H9 (cell line): ENCODE data around the gene MAPK13. TPM values are rescaled to one million over a fixed set of nuclear protein-coding genes. Genes with fewer than 3 reads are reported as not detected.

Experiments used
- DNase-seq: peaks from one replicate; pipeline ENCODE4 v3.0.0-alpha.2; 2017
- H2AFZ ChIP-seq: one replicate; pipeline ENCODE4 v1.6.1; 2013; ENCODE audit warnings: mild to moderate bottlenecking, low read length, control low read depth, moderate library complexity
- H2AK5ac ChIP-seq: 2 replicates; pipeline ENCODE4 v1.6.1; 2013; ENCODE audit warnings: low read length, control low read depth, mixed read lengths; ENCODE audit not compliant: insufficient read length
- H2BK120ac ChIP-seq: one replicate; pipeline ENCODE4 v1.6.1; 2013; ENCODE audit warnings: low read depth, mild to moderate bottlenecking, low read length, control low read depth, inconsistent platforms; ENCODE audit not compliant: poor library complexity, severe bottlenecking
- H2BK12ac ChIP-seq: 2 replicates; pipeline ENCODE4 v1.6.1; 2013; ENCODE audit warnings: low read length, control low read depth, mixed read lengths, low read depth; ENCODE audit not compliant: insufficient read length
- H2BK15ac ChIP-seq: 2 replicates; pipeline ENCODE4 v1.6.1; 2013; ENCODE audit warnings: low read depth, low read length, control low read depth
- H2BK20ac ChIP-seq: one replicate; pipeline ENCODE4 v1.6.1; 2013; ENCODE audit warnings: low read depth, mild to moderate bottlenecking, low read length, control low read depth, inconsistent platforms; ENCODE audit not compliant: poor library complexity, severe bottlenecking
- H2BK5ac ChIP-seq: 2 replicates; pipeline ENCODE4 v1.6.1; 2013; ENCODE audit warnings: low read length, control low read depth, mixed read lengths; ENCODE audit not compliant: insufficient read length
- H3K14ac ChIP-seq: 2 replicates; pipeline ENCODE4 v1.6.1; 2013; ENCODE audit warnings: low read length, control low read depth; ENCODE audit not compliant: insufficient read depth
- H3K18ac ChIP-seq: 2 replicates; pipeline ENCODE4 v1.6.1; 2013; ENCODE audit warnings: low read depth, mild to moderate bottlenecking, mixed read lengths, low read length, control low read depth; ENCODE audit not compliant: insufficient read length
- H3K23ac ChIP-seq: 2 replicates; pipeline ENCODE4 v1.6.1; 2013; ENCODE audit warnings: low read length, control low read depth, mixed read lengths, low read depth; ENCODE audit not compliant: insufficient read length
- H3K23me2 ChIP-seq: 2 replicates; pipeline ENCODE4 v1.6.1; 2013; ENCODE audit warnings: low read depth, mild to moderate bottlenecking, mixed read lengths, low read length, control low read depth; ENCODE audit not compliant: insufficient read length, poor library complexity, severe bottlenecking
- H3K27ac ChIP-seq: 2 replicates; pipeline ENCODE4 v1.5.1; 2013; ENCODE audit warnings: low read length, control low read depth, mixed read lengths, low read depth; ENCODE audit not compliant: insufficient read length
- H3K27me3 ChIP-seq: 2 replicates; pipeline ENCODE4 v1.6.1; 2013; ENCODE audit warnings: low read length, control low read depth, inconsistent platforms; ENCODE audit not compliant: insufficient read depth
- H3K4ac ChIP-seq: 2 replicates; pipeline ENCODE4 v1.6.1; 2013; ENCODE audit warnings: low read depth, mild to moderate bottlenecking, control low read depth, inconsistent platforms, low read length, moderate library complexity
- H3K4me1 ChIP-seq: 2 replicates; pipeline ENCODE4 v1.6.1; 2013; ENCODE audit warnings: low read length, control low read depth, inconsistent platforms; ENCODE audit not compliant: insufficient read depth
- H3K4me2 ChIP-seq: 2 replicates; pipeline ENCODE4 v1.6.1; 2013; ENCODE audit warnings: low read length, control low read depth, mixed read lengths; ENCODE audit not compliant: insufficient read length, insufficient read depth
- H3K56ac ChIP-seq: 2 replicates; pipeline ENCODE4 v1.6.1; 2013; ENCODE audit warnings: low read depth, mild to moderate bottlenecking, mixed read lengths, low read length, control low read depth; ENCODE audit not compliant: insufficient read length
- H3K79me1 ChIP-seq: 2 replicates; pipeline ENCODE4 v1.6.1; 2013; ENCODE audit warnings: low read depth, mild to moderate bottlenecking, moderate library complexity, low read length, control low read depth, inconsistent platforms; ENCODE audit not compliant: insufficient read depth, poor library complexity, severe bottlenecking
- H3K79me2 ChIP-seq: 2 replicates; pipeline ENCODE4 v1.6.1; 2013; ENCODE audit warnings: low read length, control low read depth, inconsistent platforms; ENCODE audit not compliant: insufficient read depth
- H3K9ac ChIP-seq: 2 replicates; pipeline ENCODE4 v1.6.1; 2013; ENCODE audit warnings: low read length, control low read depth, mixed read lengths; ENCODE audit not compliant: insufficient read length; ENCODE audit errors: extremely low read depth
- H3K9me3 ChIP-seq: one replicate; pipeline ENCODE4 v1.6.1; 2013; ENCODE audit warnings: low read depth, low read length, inconsistent platforms; ENCODE audit not compliant: control insufficient read depth
- H3T11ph ChIP-seq: one replicate; pipeline ENCODE4 v1.6.1; 2013; ENCODE audit warnings: mild to moderate bottlenecking, low read length, control low read depth, inconsistent platforms
- H4K20me1 ChIP-seq: one replicate; pipeline ENCODE4 v1.6.1; 2013; ENCODE audit not compliant: control insufficient read depth, insufficient read length, insufficient read depth
- H4K5ac ChIP-seq: 2 replicates; pipeline ENCODE4 v1.6.1; 2013; ENCODE audit warnings: low read depth, mild to moderate bottlenecking, mixed read lengths, low read length, control low read depth; ENCODE audit not compliant: insufficient read length
- H4K8ac ChIP-seq: replicated peaks from 2 replicates; pipeline ENCODE4 v1.6.1; 2013; ENCODE audit warnings: low read length, control low read depth, mixed read lengths, low read depth; ENCODE audit not compliant: insufficient read length
- H4K91ac ChIP-seq: 2 replicates; pipeline ENCODE4 v1.6.1; 2013; ENCODE audit warnings: low read depth, mild to moderate bottlenecking, moderate library complexity, mixed read lengths, low read length, control low read depth; ENCODE audit not compliant: insufficient read length
- H3K27ac Mint-ChIP-seq, 3 experiments: 2 replicates in 2 of 3; 3 replicates in 1 of 3; pipeline ENCODE4 v1.8.0; 2020 to 2021; ENCODE audit warnings: mixed read lengths in 3 of 3, mild to moderate bottlenecking in 1 of 3, moderate library complexity in 1 of 3
- H3K27me3 Mint-ChIP-seq: 2 replicates; pipeline ENCODE4 v1.8.0; 2021; ENCODE audit warnings: low read depth, mild to moderate bottlenecking, moderate library complexity, mixed read lengths
- H3K36me3 Mint-ChIP-seq, 3 experiments: 2 replicates in 2 of 3; 3 replicates in 1 of 3; pipeline ENCODE4 v1.8.0; 2020 to 2021; ENCODE audit warnings: low read depth in 3 of 3, mixed read lengths in 3 of 3; ENCODE audit not compliant: insufficient read depth in 1 of 3
- H3K4me1 Mint-ChIP-seq, 2 experiments: 2 replicates each; pipeline ENCODE4 v1.8.0; 2020; ENCODE audit warnings: mixed read lengths in 2 of 2
- H3K4me3 Mint-ChIP-seq, 2 experiments: 2 replicates in 1 of 2; 3 replicates in 1 of 2; pipeline ENCODE4 v1.8.0; 2020 to 2021; ENCODE audit warnings: mild to moderate bottlenecking in 2 of 2, mixed read lengths in 2 of 2, moderate library complexity in 1 of 2
- H3K9me3 Mint-ChIP-seq, 2 experiments: 2 replicates in 1 of 2; 3 replicates in 1 of 2; pipeline ENCODE4 v1.8.0; 2020; ENCODE audit warnings: mild to moderate bottlenecking in 2 of 2, mixed read lengths in 2 of 2, moderate library complexity in 1 of 2
- WGBS: extraction: QIAGEN DNeasy Blood & Tissue Kit; methylation state at CpG from one replicate; pipeline ENCODE4 v1.1.7; 2013; ENCODE audit warnings: missing lambda C conversion rate, low lambda C conversion rate, mixed read lengths; ENCODE audit not compliant: insufficient read length; ENCODE audit errors: extremely low coverage; 5-methylcytosine and 5-hydroxymethylcytosine counted together
- total RNA-seq: library from RNA; stranded (reverse); gene quantifications from 2 replicates; pipeline ENCODE4 v1.2.1, GENCODE V29; 2021
- TF ChIP-seq, protein P1 (sequence below): fragments of 200-600 bp; sonication (generic); conservative IDR thresholded peaks from 3 replicates; pipeline ENCODE4 v1.8.0; 2021; ENCODE audit warnings: antibody characterized with exemption, mild to moderate bottlenecking

MAPK13 gene
- total RNA-seq, 1 experiment from 2014 or later, result 18.9 TPM

DNA sequence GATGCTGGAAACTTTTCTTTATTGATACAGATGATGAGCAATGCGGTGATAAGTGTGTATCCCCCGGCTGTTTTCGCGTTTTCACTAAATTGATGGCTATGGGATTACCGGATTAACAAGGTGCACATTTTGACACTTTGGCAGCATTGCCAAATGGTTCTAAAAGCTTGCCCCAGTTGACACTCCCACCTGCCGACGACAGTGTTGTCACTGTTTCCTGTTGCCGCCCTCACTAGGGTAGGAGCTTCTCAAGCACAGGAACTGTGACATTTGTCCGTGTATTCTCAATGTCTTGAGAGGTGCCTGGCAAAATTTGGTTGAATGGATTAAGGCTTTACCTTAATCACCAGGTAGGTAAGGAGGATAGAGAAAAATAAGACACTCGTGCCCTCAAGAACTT, 9.8 kb upstream of the MAPK13 start:
- Histone ChIP-seq H2BK15ac (no peak overlapping the region), H4K5ac (no peak overlapping the region)

More for the DNA sequence above, 9.8 kb upstream of the MAPK13 start:
- no peak overlapping the region for H4K8ac ChIP-seq
- H2BK20ac ChIP-seq, result no peak overlapping the region
- no peak overlapping the region for H3K27ac ChIP-seq
- no peak overlapping the region for H4K91ac ChIP-seq
- no peak overlapping the region for H3K9ac ChIP-seq
- H3K14ac ChIP-seq, result no peak overlapping the region
- no peaks in the 10 kb centered on the region for H3K9me3 Mint-ChIP-seq
- H3K79me2 ChIP-seq, result no peaks in the 10 kb centered on the region
- no peaks in the 10 kb centered on the region for H4K20me1 ChIP-seq
- H2BK12ac ChIP-seq, result no peak overlapping the region
- no peak overlapping the region for H3K4me2 ChIP-seq
- peaks cover 0 to 3% (median 0%) of the 10 kb centered on the region in 3 experiments; a peak in 3 of 7 replicates for H3K36me3 Mint-ChIP-seq
- DNase-seq, result no peak
- no peak overlapping the region for H3K4me3 Mint-ChIP-seq
- TF ChIP-seq, protein P1, sequence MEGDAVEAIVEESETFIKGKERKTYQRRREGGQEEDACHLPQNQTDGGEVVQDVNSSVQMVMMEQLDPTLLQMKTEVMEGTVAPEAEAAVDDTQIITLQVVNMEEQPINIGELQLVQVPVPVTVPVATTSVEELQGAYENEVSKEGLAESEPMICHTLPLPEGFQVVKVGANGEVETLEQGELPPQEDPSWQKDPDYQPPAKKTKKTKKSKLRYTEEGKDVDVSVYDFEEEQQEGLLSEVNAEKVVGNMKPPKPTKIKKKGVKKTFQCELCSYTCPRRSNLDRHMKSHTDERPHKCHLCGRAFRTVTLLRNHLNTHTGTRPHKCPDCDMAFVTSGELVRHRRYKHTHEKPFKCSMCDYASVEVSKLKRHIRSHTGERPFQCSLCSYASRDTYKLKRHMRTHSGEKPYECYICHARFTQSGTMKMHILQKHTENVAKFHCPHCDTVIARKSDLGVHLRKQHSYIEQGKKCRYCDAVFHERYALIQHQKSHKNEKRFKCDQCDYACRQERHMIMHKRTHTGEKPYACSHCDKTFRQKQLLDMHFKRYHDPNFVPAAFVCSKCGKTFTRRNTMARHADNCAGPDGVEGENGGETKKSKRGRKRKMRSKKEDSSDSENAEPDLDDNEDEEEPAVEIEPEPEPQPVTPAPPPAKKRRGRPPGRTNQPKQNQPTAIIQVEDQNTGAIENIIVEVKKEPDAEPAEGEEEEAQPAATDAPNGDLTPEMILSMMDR, result no peak
- no peak overlapping the region for H3K23ac ChIP-seq
- H3K27me3 Mint-ChIP-seq, result peaks cover 5% of the 10 kb centered on the region
- WGBS, result no CpG with 5 or more reads among the region's 10 CpGs
- no peaks in the 10 kb centered on the region for H3K23me2 ChIP-seq
- no peak overlapping the region for H3K18ac ChIP-seq
- no peak overlapping the region for H3K4ac ChIP-seq
- H2BK5ac ChIP-seq, result no peak overlapping the region
- H2AK5ac ChIP-seq, result no peak overlapping the region
- H2BK120ac ChIP-seq, result no peak overlapping the region
- no peak overlapping the region for H2AFZ ChIP-seq
- H3K27me3 ChIP-seq, result no peaks in the 10 kb centered on the region
- H3K27ac Mint-ChIP-seq, result 0 out of 7 replicates have a peak overlapping the region, but pooled peaks of 1 of the 3 experiments have one; percentile 23
- peaks cover 4% of the 10 kb centered on the region for H3K4me1 ChIP-seq
- H3K79me1 ChIP-seq, result no peaks in the 10 kb centered on the region
- H3K4me1 Mint-ChIP-seq, result peaks cover 23% of the 10 kb centered on the region in 2 experiments
- H3K9me3 ChIP-seq, result no peaks in the 10 kb centered on the region
- no peak overlapping the region for H3K56ac ChIP-seq
- no peak overlapping the region for H3T11ph ChIP-seq
